NT2/D1 (cell line): Measurements from ENCODE around the gene FERMT2.

Source experiments
- SUZ12 ChIP-seq: IDR thresholded peaks from 2 replicates; pipeline ENCODE4 v1.6.1; 2011; ENCODE audit not compliant: insufficient read length, insufficient read depth; ENCODE audit errors: extremely low read depth
- YY1 ChIP-seq: IDR thresholded peaks from 2 replicates; pipeline ENCODE4 v1.6.1; 2011; ENCODE audit not compliant: insufficient read length, insufficient read depth

GRCh38 chr14:52995998-52996397, 45.1 kb upstream of the FERMT2 start:
- TF ChIP-seq YY1 (no peak), SUZ12 (no peak)
